ENCODE data around the gene LRRC61. TPM values are rescaled to one million over a fixed set of nuclear protein-coding genes. Genes with fewer than 3 reads are reported as not detected.

Gene LRRC61
- polyA plus RNA-seq, 1 of the 3 experiments (the other 2 are of a cell fraction) = 0.99 TPM

DNA sequence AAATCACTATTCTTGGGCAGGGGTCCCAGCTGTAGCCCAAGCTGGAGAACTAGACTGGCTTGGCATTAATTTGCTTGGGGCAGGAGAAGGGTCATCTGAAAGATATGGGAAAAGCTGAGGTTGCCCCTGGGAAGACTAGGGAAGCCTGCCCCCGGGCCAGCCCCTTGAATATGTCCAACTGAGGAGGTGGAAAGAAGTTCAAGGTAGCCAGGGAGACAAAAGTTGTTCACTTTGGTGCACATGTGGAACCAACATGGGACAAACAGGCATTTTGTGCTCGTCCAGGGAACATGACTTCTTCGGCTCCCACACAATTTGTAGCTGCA is 1.4 kb upstream of the LRRC61 start:
- CTCF ChIA-PET = interaction anchor here (1.1 to 1.3 kb wide), 2 partner anchors 13 to 36 kb away, joined by 3 read pairs; no protein-coding TSS in a partner anchor
- no peaks in the 10 kb centered on the region for H3K79me2 ChIP-seq (ENCODE audit: insufficient read depth)
- no peak overlapping the region for H2AFZ ChIP-seq (ENCODE audit: low read depth)
- H3K9me3 ChIP-seq = no peaks in the 10 kb centered on the region
- POLR2A ChIA-PET = no interaction called here
- H3K4me3 ChIP-seq (ENCODE audit: low read depth in 2 of 2, low read length in 1 of 2) = no peak overlapping the region
- no peak for TF ChIP-seq RXRA (IDR thresholded peaks at IDR 0.05; ENCODE audit: borderline replicate concordance, low read depth)
- no peak for TF ChIP-seq NFIC (IDR thresholded peaks at IDR 0.05; ENCODE audit: borderline replicate concordance)
- TF ChIP-seq, protein P1, sequence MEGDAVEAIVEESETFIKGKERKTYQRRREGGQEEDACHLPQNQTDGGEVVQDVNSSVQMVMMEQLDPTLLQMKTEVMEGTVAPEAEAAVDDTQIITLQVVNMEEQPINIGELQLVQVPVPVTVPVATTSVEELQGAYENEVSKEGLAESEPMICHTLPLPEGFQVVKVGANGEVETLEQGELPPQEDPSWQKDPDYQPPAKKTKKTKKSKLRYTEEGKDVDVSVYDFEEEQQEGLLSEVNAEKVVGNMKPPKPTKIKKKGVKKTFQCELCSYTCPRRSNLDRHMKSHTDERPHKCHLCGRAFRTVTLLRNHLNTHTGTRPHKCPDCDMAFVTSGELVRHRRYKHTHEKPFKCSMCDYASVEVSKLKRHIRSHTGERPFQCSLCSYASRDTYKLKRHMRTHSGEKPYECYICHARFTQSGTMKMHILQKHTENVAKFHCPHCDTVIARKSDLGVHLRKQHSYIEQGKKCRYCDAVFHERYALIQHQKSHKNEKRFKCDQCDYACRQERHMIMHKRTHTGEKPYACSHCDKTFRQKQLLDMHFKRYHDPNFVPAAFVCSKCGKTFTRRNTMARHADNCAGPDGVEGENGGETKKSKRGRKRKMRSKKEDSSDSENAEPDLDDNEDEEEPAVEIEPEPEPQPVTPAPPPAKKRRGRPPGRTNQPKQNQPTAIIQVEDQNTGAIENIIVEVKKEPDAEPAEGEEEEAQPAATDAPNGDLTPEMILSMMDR (IDR thresholded peaks at IDR 0.05) = no peak
- no peak for TF ChIP-seq USF2 (IDR thresholded peaks at IDR 0.05; ENCODE audit: borderline replicate concordance, low read depth, low read length)
- TF ChIP-seq JUND (IDR thresholded peaks at IDR 0.05) = no peak
- no peak for TF ChIP-seq MXI1 (IDR thresholded peaks at IDR 0.05; ENCODE audit: low read depth, low read length)
- no peak for TF ChIP-seq GATA2 (CRISPR knock-in tag; IDR thresholded peaks at IDR 0.05)
- TF ChIP-seq CHD2 (IDR thresholded peaks at IDR 0.05; ENCODE audit: low read length, partially characterized antibody) = no peak
- TF ChIP-seq TEAD4 (IDR thresholded peaks at IDR 0.05; ENCODE audit: borderline replicate concordance, insufficient read depth) = no peak
- no peak for TF ChIP-seq FOSL2 (IDR thresholded peaks at IDR 0.05; ENCODE audit: borderline replicate concordance, low read depth)
- no peak for TF ChIP-seq SMC3 (IDR thresholded peaks at IDR 0.05; ENCODE audit: low read depth, low read length)
- TF ChIP-seq IRF3 (IDR thresholded peaks at IDR 0.05; ENCODE audit: low read depth, low read length) = no peak
- no peak for TF ChIP-seq SIN3A (IDR thresholded peaks at IDR 0.05; ENCODE audit: borderline replicate concordance, low read depth, low read length)
- no peak for TF ChIP-seq POLR2AphosphoS5 (IDR thresholded peaks at IDR 0.05; ENCODE audit: low read depth, low read length)
- no peak for TF ChIP-seq RAD21 (IDR thresholded peaks at IDR 0.05; ENCODE audit: low read length)
- no peak for TF ChIP-seq GABPA (IDR thresholded peaks at IDR 0.05; ENCODE audit: low read depth)
- TF ChIP-seq NRF1 (IDR thresholded peaks at IDR 0.05; ENCODE audit: low read depth, low read length) = no peak
- TF ChIP-seq, protein P2, sequence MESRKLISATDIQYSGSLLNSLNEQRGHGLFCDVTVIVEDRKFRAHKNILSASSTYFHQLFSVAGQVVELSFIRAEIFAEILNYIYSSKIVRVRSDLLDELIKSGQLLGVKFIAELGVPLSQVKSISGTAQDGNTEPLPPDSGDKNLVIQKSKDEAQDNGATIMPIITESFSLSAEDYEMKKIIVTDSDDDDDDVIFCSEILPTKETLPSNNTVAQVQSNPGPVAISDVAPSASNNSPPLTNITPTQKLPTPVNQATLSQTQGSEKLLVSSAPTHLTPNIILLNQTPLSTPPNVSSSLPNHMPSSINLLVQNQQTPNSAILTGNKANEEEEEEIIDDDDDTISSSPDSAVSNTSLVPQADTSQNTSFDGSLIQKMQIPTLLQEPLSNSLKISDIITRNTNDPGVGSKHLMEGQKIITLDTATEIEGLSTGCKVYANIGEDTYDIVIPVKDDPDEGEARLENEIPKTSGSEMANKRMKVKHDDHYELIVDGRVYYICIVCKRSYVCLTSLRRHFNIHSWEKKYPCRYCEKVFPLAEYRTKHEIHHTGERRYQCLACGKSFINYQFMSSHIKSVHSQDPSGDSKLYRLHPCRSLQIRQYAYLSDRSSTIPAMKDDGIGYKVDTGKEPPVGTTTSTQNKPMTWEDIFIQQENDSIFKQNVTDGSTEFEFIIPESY (IDR thresholded peaks at IDR 0.05; ENCODE audit: borderline replicate concordance, low read depth) = no peak
- TF ChIP-seq, protein P3, sequence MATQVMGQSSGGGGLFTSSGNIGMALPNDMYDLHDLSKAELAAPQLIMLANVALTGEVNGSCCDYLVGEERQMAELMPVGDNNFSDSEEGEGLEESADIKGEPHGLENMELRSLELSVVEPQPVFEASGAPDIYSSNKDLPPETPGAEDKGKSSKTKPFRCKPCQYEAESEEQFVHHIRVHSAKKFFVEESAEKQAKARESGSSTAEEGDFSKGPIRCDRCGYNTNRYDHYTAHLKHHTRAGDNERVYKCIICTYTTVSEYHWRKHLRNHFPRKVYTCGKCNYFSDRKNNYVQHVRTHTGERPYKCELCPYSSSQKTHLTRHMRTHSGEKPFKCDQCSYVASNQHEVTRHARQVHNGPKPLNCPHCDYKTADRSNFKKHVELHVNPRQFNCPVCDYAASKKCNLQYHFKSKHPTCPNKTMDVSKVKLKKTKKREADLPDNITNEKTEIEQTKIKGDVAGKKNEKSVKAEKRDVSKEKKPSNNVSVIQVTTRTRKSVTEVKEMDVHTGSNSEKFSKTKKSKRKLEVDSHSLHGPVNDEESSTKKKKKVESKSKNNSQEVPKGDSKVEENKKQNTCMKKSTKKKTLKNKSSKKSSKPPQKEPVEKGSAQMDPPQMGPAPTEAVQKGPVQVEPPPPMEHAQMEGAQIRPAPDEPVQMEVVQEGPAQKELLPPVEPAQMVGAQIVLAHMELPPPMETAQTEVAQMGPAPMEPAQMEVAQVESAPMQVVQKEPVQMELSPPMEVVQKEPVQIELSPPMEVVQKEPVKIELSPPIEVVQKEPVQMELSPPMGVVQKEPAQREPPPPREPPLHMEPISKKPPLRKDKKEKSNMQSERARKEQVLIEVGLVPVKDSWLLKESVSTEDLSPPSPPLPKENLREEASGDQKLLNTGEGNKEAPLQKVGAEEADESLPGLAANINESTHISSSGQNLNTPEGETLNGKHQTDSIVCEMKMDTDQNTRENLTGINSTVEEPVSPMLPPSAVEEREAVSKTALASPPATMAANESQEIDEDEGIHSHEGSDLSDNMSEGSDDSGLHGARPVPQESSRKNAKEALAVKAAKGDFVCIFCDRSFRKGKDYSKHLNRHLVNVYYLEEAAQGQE (IDR thresholded peaks at IDR 0.05; ENCODE audit: low read depth, low read length) = no peak
- peaks cover 0 to 7% of the 10 kb centered on the region in 2 experiments; a peak in 1 of 4 replicates for H3K4me1 ChIP-seq (ENCODE audit: control insufficient read depth in 1 of 2, insufficient read depth in 2 of 2, low read depth in 1 of 2, low read length in 1 of 2)
- no peak overlapping the region for H3K9ac ChIP-seq
- no peak for DNase-seq
- no peaks in the 10 kb centered on the region for H3K36me3 ChIP-seq (replicated peaks in 1 of 2; ENCODE audit: control insufficient read depth in 1 of 2, insufficient read depth in 2 of 2, low read length in 1 of 2)
- no peaks in the 10 kb centered on the region for H3K9me2 ChIP-seq
- H3K27me3 ChIP-seq (ENCODE audit: insufficient read depth) = peaks cover 5% of the 10 kb centered on the region; the same call in 1 of the 2 replicates
- H3K27ac ChIP-seq (ENCODE audit: low read depth in 2 of 2, low read length in 1 of 2) = no peak overlapping the region
- no peak overlapping the region for H3K4me2 ChIP-seq
- no peaks in the 10 kb centered on the region for H3F3A ChIP-seq (replicated peaks; ENCODE audit: insufficient read depth)
- 84% methylated on average over 3 of the region's 3 CpGs for WGBS (ENCODE audit: low lambda C conversion rate)
- no peaks in the 10 kb centered on the region for H4K20me1 ChIP-seq (ENCODE audit: insufficient read depth)
